Activated T-cell treated with anti-CD3 and anti-CD28 coated beads for 24 hours (primary cell): Measurements from ENCODE around the gene ILRUN.
"Not testable (repeated sequence)": the region's sequence is repeated elsewhere in the genome, so short reads cannot be mapped to it uniquely, and the experiment has no call there.

Source experiments
- DNase-seq: peaks from one replicate; pipeline ENCODE4 v3.0.0-alpha.2; 2020; ENCODE audit warnings: low read depth

The ILRUN gene

GRCh38 chr6:34696739-34697543 lies at the start of gene ILRUN:
ILRUN (minus strand) TSS chr6:34696767; CDS start chr6:34696603, 164 bp downstream.
- DNase-seq, result peak; percentile 96

GRCh38 chr6:34745277-34746103 lies 48.9 kb upstream of the ILRUN start:
- DNase-seq, result no peak

GRCh38 chr6:34744294-34744647 lies 47.7 kb upstream of the ILRUN start:
- not testable (repeated sequence) for DNase-seq

- DNase-seq, result no peak
These were observed 47.2 kb upstream of the ILRUN start for GRCh38 chr6:34743625-34744293.

- DNase-seq, result no peak
These were observed 45.5 kb upstream of the ILRUN start for GRCh38 chr6:34742094-34742493.

GRCh38 chr6:34736823-34737222 lies 40.3 kb upstream of the ILRUN start:
- DNase-seq, result no peak

GRCh38 chr6:34731393-34732060 lies 35.0 kb upstream of the ILRUN start:
- DNase-seq, result no peak

- no peak for DNase-seq
These were observed 33.3 kb upstream of the ILRUN start for GRCh38 chr6:34729631-34730470.

GRCh38 chr6:34726055-34726454 lies 29.5 kb upstream of the ILRUN start:
- no peak for DNase-seq

GRCh38 chr6:34723203-34723602 lies 26.6 kb upstream of the ILRUN start:
- no peak for DNase-seq

- DNase-seq, result no peak
These were observed 25.9 kb upstream of the ILRUN start for GRCh38 chr6:34722451-34722850.

- not testable (repeated sequence) for DNase-seq
These were observed 23.6 kb upstream of the ILRUN start for GRCh38 chr6:34720160-34720559.

GRCh38 chr6:34719646-34720045 lies 23.1 kb upstream of the ILRUN start:
- not testable (repeated sequence) for DNase-seq

GRCh38 chr6:34718976-34719375 lies 22.4 kb upstream of the ILRUN start:
- no peak for DNase-seq

GRCh38 chr6:34717466-34717865 lies 20.9 kb upstream of the ILRUN start:
- no peak for DNase-seq

GRCh38 chr6:34714663-34715062 lies 18.1 kb upstream of the ILRUN start:
- no peak for DNase-seq

GRCh38 chr6:34712881-34713280 lies 16.3 kb upstream of the ILRUN start:
- DNase-seq, result not testable (repeated sequence)

- no peak for DNase-seq
These were observed 12.8 kb upstream of the ILRUN start for GRCh38 chr6:34709386-34709785.

GRCh38 chr6:34705241-34705640 lies 8.7 kb upstream of the ILRUN start:
- no peak for DNase-seq

- no peak for DNase-seq
These were observed 4.6 kb upstream of the ILRUN start for GRCh38 chr6:34701199-34701598.

GRCh38 chr6:34697904-34698559 lies 1.5 kb upstream of the ILRUN start:
- no peak for DNase-seq
